ENCODE results near the gene CAMTA1.

Gene CAMTA1

GRCh38 chr1:7267493-7267892, 482.2 kb downstream of the CAMTA1 start:
- no peak for DNase-seq

- DNase-seq: no peak
These were observed 483.7 kb downstream of the CAMTA1 start for GRCh38 chr1:7268983-7269382.

GRCh38 chr1:7269525-7269924, 484.3 kb downstream of the CAMTA1 start:
- no peak for DNase-seq

GRCh38 chr1:7274256-7274655, 489.0 kb downstream of the CAMTA1 start:
- DNase-seq: no peak

- no peak for DNase-seq
These were observed 492.8 kb downstream of the CAMTA1 start for GRCh38 chr1:7278045-7278444.

- DNase-seq: no peak
These were observed 493.8 kb downstream of the CAMTA1 start for GRCh38 chr1:7278827-7279765.

- no peak for DNase-seq
These were observed 494.5 kb downstream of the CAMTA1 start for GRCh38 chr1:7279769-7280168.

- no peak for DNase-seq
These were observed 495.2 kb downstream of the CAMTA1 start for GRCh38 chr1:7280347-7280960.

- DNase-seq: no peak
These were observed 496.6 kb downstream of the CAMTA1 start for GRCh38 chr1:7281821-7282220.

GRCh38 chr1:7284839-7285435, 499.7 kb downstream of the CAMTA1 start:
- DNase-seq: no peak

GRCh38 chr1:7285856-7286454, 500.7 kb downstream of the CAMTA1 start:
- DNase-seq: no peak

GRCh38 chr1:7287013-7287412, 501.8 kb downstream of the CAMTA1 start:
- no peak for DNase-seq

GRCh38 chr1:7288992-7289391, 503.7 kb downstream of the CAMTA1 start:
- DNase-seq: no peak

- DNase-seq: no peak
These were observed 504.4 kb downstream of the CAMTA1 start for GRCh38 chr1:7289694-7290093.

- DNase-seq: no peak
These were observed 506.0 kb downstream of the CAMTA1 start for GRCh38 chr1:7290971-7291970.

- no peak for DNase-seq
These were observed 506.9 kb downstream of the CAMTA1 start for GRCh38 chr1:7292036-7292681.

- DNase-seq: no peak
These were observed 507.6 kb downstream of the CAMTA1 start for GRCh38 chr1:7292714-7293419.

GRCh38 chr1:7293702-7294629, 508.7 kb downstream of the CAMTA1 start:
- no peak for DNase-seq

- no peak for DNase-seq
These were observed 509.4 kb downstream of the CAMTA1 start for GRCh38 chr1:7294636-7295035.

- no peak for DNase-seq
These were observed 510.7 kb downstream of the CAMTA1 start for GRCh38 chr1:7295946-7296345.
